ENCODE measurements around the gene THUMPD3. TPM values are rescaled to one million over a fixed set of nuclear protein-coding genes. Genes with fewer than 3 reads are reported as not detected.

Gene THUMPD3
- total RNA-seq, 4 donors from 2014 or later = 31.8 to 42.3 (median 34.5) TPM

GRCh38 chr3:9415485-9416138 is 52.8 kb downstream of the THUMPD3 start:
- H3K36me3 ChIP-seq = no peaks in the 10 kb centered on the region
- no peak overlapping the region for H3K4me3 ChIP-seq (replicated peaks in 1 of 3)
- DNase-seq = no peak
- no peaks in the 10 kb centered on the region for H3K27me3 ChIP-seq
- 89 to 91% methylated on average over 6 of the region's 6 CpGs for WGBS, 2 donors
- H3K4me1 ChIP-seq = peaks cover 8 to 36% of the 10 kb centered on the region in 2 donors
- H3K27ac ChIP-seq = no peak overlapping the region
- TF ChIP-seq CTCF (IDR thresholded peaks at IDR 0.05) (no peak), POLR2A (IDR thresholded peaks at IDR 0.05) (no peak)
- intact Hi-C loops (cut with DNase I) = no loop called here
- H3K9me3 ChIP-seq = no peaks in the 10 kb centered on the region

- Histone ChIP-seq H3K9me3 (no peaks in the 10 kb centered on the region), H3K27ac (no peak overlapping the region), H3K4me1 (peaks cover 10 to 38% of the 10 kb centered on the region in 2 donors), H3K27me3 (no peaks in the 10 kb centered on the region), H3K36me3 (no peaks in the 10 kb centered on the region), H3K4me3 (replicated peaks in 1 of 3) (no peak overlapping the region)
- 78 to 84% methylated on average over 3 of the region's 3 CpGs for WGBS, 2 donors
- no peak for DNase-seq
- intact Hi-C loops (cut with DNase I) = no loop called here
- TF ChIP-seq POLR2A (IDR thresholded peaks at IDR 0.05) (no peak), CTCF (IDR thresholded peaks at IDR 0.05) (no peak)
Observed at GRCh38 chr3:9416139-9416780, 53.4 kb downstream of the THUMPD3 start.

GRCh38 chr3:9420850-9421549 is 58.1 kb downstream of the THUMPD3 start:
- Histone ChIP-seq H3K9me3 (no peaks in the 10 kb centered on the region), H3K4me1 (peaks cover 32 to 49% of the 10 kb centered on the region in 2 donors), H3K27ac (peak overlapping the region; percentile 2 to 79 (median 20)), H3K27me3 (no peaks in the 10 kb centered on the region), H3K36me3 (no peaks in the 10 kb centered on the region), H3K4me3 (replicated peaks in 1 of 3) (no peak overlapping the region)
- TF ChIP-seq CTCF (IDR thresholded peaks at IDR 0.05) = no peak
- TF ChIP-seq POLR2A (IDR thresholded peaks at IDR 0.05) = no peak
- intact Hi-C loops (cut with DNase I) = loop anchor here (10.0 kb wide), 1 partner anchor 56 kb away; the partner anchor contains the start of gene THUMPD3
- no peak for DNase-seq
- 92 to 96% methylated on average over 2 of the region's 2 CpGs for WGBS, 2 donors

GRCh38 chr3:9422712-9423424 is 60.0 kb downstream of the THUMPD3 start:
- peak; percentile 89 to 92 for DNase-seq
- Histone ChIP-seq H3K9me3 (no peaks in the 10 kb centered on the region), H3K27me3 (no peaks in the 10 kb centered on the region), H3K4me1 (peaks cover 28 to 43% of the 10 kb centered on the region in 2 donors), H3K36me3 (peaks cover 12 to 15% of the 10 kb centered on the region in 2 donors), H3K27ac (peak overlapping the region; percentile 64 to 79 (median 65)), H3K4me3 (replicated peaks in 1 of 3) (no peak overlapping the region)
- TF ChIP-seq POLR2A (IDR thresholded peaks at IDR 0.05) (peak in 1 of 2 donors; percentile 67), CTCF (IDR thresholded peaks at IDR 0.05) (peak in 4 of 6 experiments; percentile 29 to 54 (median 42))
- WGBS, 2 donors = 9 to 12% methylated on average over 5 of the region's 5 CpGs
- intact Hi-C loops (cut with DNase I) = loop anchor here (10.0 kb wide), 1 partner anchor 58 kb away; the partner anchor contains the start of gene THUMPD3
